Measurements from ENCODE around the gene KRTAP1-4. TPM values are rescaled to one million over a fixed set of nuclear protein-coding genes. Genes with fewer than 3 reads are reported as not detected.
"Not testable (repeated sequence)": the region's sequence is repeated elsewhere in the genome, so short reads cannot be mapped to it uniquely, and the experiment has no call there.

KRTAP1-4 gene
- total and polyA plus RNA-seq, 7 experiments from 2014 or later: not detected

GRCh38 chr17:40999563-40999962 lies 30.4 kb downstream of the KRTAP1-4 start, which contains the start of gene KRTAP3-2:
TSS of gene KRTAP3-2 (minus strand) at chr17:40999906. CDS start at chr17:40999853, 53 bp downstream.
- H3K36me3 ChIP-seq (ENCODE audit: control insufficient read depth in 2 of 3, insufficient read depth in 3 of 3, low read length in 3 of 3); DNase-seq; POLR2A ChIA-PET; H3K4me3 Mint-ChIP-seq; H3K36me3 Mint-ChIP-seq; H3K27ac ChIP-seq (ENCODE audit: low read depth, low read length); H3K4me1 Mint-ChIP-seq; H3K27me3 ChIP-seq (ENCODE audit: control insufficient read depth in 2 of 2, insufficient read depth in 2 of 2, low read length in 2 of 2); intact Hi-C loops (cut with micrococcal nuclease); ATAC-seq; H3K9me3 ChIP-seq (ENCODE audit: control insufficient read depth in 2 of 3, low read length in 3 of 3); CTCF ChIA-PET; H3K27ac Mint-ChIP-seq; H3K4me1 ChIP-seq (ENCODE audit: control insufficient read depth in 2 of 2, insufficient read depth in 2 of 2, low read length in 2 of 2); H3K4me3 ChIP-seq (ENCODE audit: low read length); H3K9me3 Mint-ChIP-seq: not testable (repeated sequence)
- peaks cover 18 to 40% (median 36%) of the 10 kb centered on the region in 5 donors for H3K27me3 Mint-ChIP-seq

DNA sequence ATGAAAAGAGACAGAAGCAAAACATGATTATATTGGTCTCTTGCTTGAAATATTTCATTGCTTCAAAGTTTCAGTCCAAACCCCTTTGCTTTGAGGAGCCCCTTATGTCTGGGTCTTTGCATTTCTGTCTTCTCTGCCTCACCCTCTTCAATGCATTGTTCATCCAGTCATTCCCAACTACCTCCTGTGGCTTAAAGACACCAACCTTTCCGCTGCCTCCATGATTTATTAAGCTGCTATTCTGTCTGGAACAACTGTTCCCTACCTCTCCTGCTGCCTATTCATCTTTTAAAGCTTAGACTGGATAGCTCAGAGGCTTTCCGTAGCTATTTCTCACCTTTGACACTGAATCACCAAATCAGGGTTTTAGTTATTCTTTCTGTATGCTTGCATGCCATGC lies 32.6 kb downstream of the KRTAP1-4 start:
- H3K4me3 ChIP-seq (ENCODE audit: low read length): no peak overlapping the region
- peaks cover 22 to 53% (median 48%) of the 10 kb centered on the region in 5 donors for H3K27me3 Mint-ChIP-seq
- H3K27ac ChIP-seq (ENCODE audit: low read depth, low read length): no peak overlapping the region
- no peaks in the 10 kb centered on the region for H3K9me3 ChIP-seq (ENCODE audit: control insufficient read depth in 2 of 3, low read length in 3 of 3)
- H3K4me3 Mint-ChIP-seq: no peak overlapping the region
- peaks cover 0 to 3% (median 0%) of the 10 kb centered on the region in 5 donors for H3K36me3 Mint-ChIP-seq
- H3K4me1 Mint-ChIP-seq: no peaks in the 10 kb centered on the region
- intact Hi-C loops (cut with micrococcal nuclease): no loop called here
- H3K4me1 ChIP-seq (ENCODE audit: control insufficient read depth in 2 of 2, insufficient read depth in 2 of 2, low read length in 2 of 2): no peaks in the 10 kb centered on the region
- POLR2A ChIA-PET: no interaction called here
- DNase-seq (no peak), ATAC-seq (no peak)
- CTCF ChIA-PET: no interaction called here
- H3K36me3 ChIP-seq (ENCODE audit: control insufficient read depth in 2 of 3, insufficient read depth in 3 of 3, low read length in 3 of 3): no peaks in the 10 kb centered on the region
- peaks cover 0 to 1% (median 0%) of the 10 kb centered on the region in 11 donors for H3K9me3 Mint-ChIP-seq
- no peak overlapping the region for H3K27ac Mint-ChIP-seq
- peaks cover 0 to 4% of the 10 kb centered on the region in 2 donors for H3K27me3 ChIP-seq (ENCODE audit: control insufficient read depth in 2 of 2, insufficient read depth in 2 of 2, low read length in 2 of 2)

GRCh38 chr17:40996829-40997228 lies 33.2 kb downstream of the KRTAP1-4 start:
- no peak for DNase-seq
- no peaks in the 10 kb centered on the region for H3K4me1 Mint-ChIP-seq
- Histone ChIP-seq H3K27ac (ENCODE audit: low read depth, low read length) (no peak overlapping the region), H3K4me3 (ENCODE audit: low read length) (no peak overlapping the region), H3K27me3 (ENCODE audit: control insufficient read depth in 2 of 2, insufficient read depth in 2 of 2, low read length in 2 of 2) (peaks cover 0 to 4% of the 10 kb centered on the region in 2 donors), H3K4me1 (ENCODE audit: control insufficient read depth in 2 of 2, insufficient read depth in 2 of 2, low read length in 2 of 2) (no peaks in the 10 kb centered on the region), H3K9me3 (ENCODE audit: control insufficient read depth in 2 of 3, low read length in 3 of 3) (no peaks in the 10 kb centered on the region), H3K36me3 (ENCODE audit: control insufficient read depth in 2 of 3, insufficient read depth in 3 of 3, low read length in 3 of 3) (no peaks in the 10 kb centered on the region)
- H3K27me3 Mint-ChIP-seq: peaks cover 25 to 58% (median 51%) of the 10 kb centered on the region in 5 donors
- ChIA-PET CTCF (no interaction called here), POLR2A (no interaction called here)
- peaks cover 0 to 1% (median 0%) of the 10 kb centered on the region in 11 donors for H3K9me3 Mint-ChIP-seq
- H3K36me3 Mint-ChIP-seq: peaks cover 0 to 6% (median 0%) of the 10 kb centered on the region in 5 donors
- intact Hi-C loops (cut with micrococcal nuclease): no loop called here
- H3K27ac Mint-ChIP-seq: no peak overlapping the region
- ATAC-seq: no peak
- H3K4me3 Mint-ChIP-seq: no peak overlapping the region

GRCh38 chr17:40995116-40995515 lies 34.9 kb downstream of the KRTAP1-4 start:
- CTCF ChIA-PET: no interaction called here
- Mint-ChIP-seq H3K9me3 (peaks cover 0 to 2% (median 0%) of the 10 kb centered on the region in 11 donors), H3K36me3 (peaks cover 0 to 6% (median 0%) of the 10 kb centered on the region in 5 donors), H3K27me3 (peaks cover 25 to 61% (median 56%) of the 10 kb centered on the region in 5 donors), H3K4me1 (no peaks in the 10 kb centered on the region), H3K4me3 (no peak overlapping the region), H3K27ac (no peak overlapping the region)
- DNase-seq (no peak), ATAC-seq (no peak)
- Histone ChIP-seq H3K36me3 (ENCODE audit: control insufficient read depth in 2 of 3, insufficient read depth in 3 of 3, low read length in 3 of 3) (no peaks in the 10 kb centered on the region), H3K9me3 (ENCODE audit: control insufficient read depth in 2 of 3, low read length in 3 of 3) (no peaks in the 10 kb centered on the region), H3K27me3 (ENCODE audit: control insufficient read depth in 2 of 2, insufficient read depth in 2 of 2, low read length in 2 of 2) (peaks cover 0 to 4% of the 10 kb centered on the region in 2 donors), H3K27ac (ENCODE audit: low read depth, low read length) (no peak overlapping the region), H3K4me1 (ENCODE audit: control insufficient read depth in 2 of 2, insufficient read depth in 2 of 2, low read length in 2 of 2) (no peaks in the 10 kb centered on the region), H3K4me3 (ENCODE audit: low read length) (no peak overlapping the region)
- intact Hi-C loops (cut with micrococcal nuclease): no loop called here
- POLR2A ChIA-PET: no interaction called here

DNA sequence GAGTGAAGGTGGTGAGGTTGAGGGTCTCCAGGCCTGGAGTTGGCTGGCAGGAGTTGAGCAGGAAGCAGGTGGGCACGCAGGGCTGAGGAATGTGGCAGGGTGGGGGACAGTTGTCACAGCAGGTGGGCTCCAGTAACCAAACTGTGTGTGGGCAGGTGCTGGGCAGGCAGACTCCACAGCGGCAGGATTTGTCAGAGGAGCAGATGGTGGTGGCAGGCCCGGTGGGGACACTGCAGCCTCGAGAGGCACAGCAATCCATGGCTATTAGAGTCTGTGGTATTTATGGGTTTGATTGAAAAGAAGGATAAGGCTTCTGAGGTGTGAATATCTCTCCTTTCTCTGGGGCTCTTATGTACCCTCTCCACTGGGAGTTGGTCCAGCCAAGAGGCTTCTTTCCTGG lies 36.2 kb downstream of the KRTAP1-4 start, which contains the start of gene KRTAP3-3:
Gene KRTAP3-3, minus strand, starts transcription at position 326 of the 400 bp plus-strand sequence. Its CDS starts 67 bp downstream, at position 259.
- Mint-ChIP-seq H3K4me3 (no peak within 1 kb of the TSS), H3K36me3 (peaks cover 0 to 6% (median 0%) of the 10 kb centered on the region in 5 donors), H3K27ac (no peak within 1 kb of the TSS), H3K27me3 (peaks cover 23 to 57% (median 53%) of the 10 kb centered on the region in 5 donors), H3K9me3 (peaks cover 0 to 2% (median 0%) of the 10 kb centered on the region in 11 donors), H3K4me1 (no peaks in the 10 kb centered on the region)
- H3K4me3 ChIP-seq (ENCODE audit: low read length): no peak within 1 kb of the TSS
- no peak within 1 kb of the TSS for H3K27ac ChIP-seq (ENCODE audit: low read depth, low read length)
- intact Hi-C loops (cut with micrococcal nuclease): no loop called here
- POLR2A ChIA-PET: no interaction called here
- peaks cover 0 to 4% of the 10 kb centered on the region in 2 donors for H3K27me3 ChIP-seq (ENCODE audit: control insufficient read depth in 2 of 2, insufficient read depth in 2 of 2, low read length in 2 of 2)
- H3K36me3 ChIP-seq (ENCODE audit: control insufficient read depth in 2 of 3, insufficient read depth in 3 of 3, low read length in 3 of 3): no peaks in the 10 kb centered on the region
- ATAC-seq (no peak), DNase-seq (no peak)
- H3K9me3 ChIP-seq (ENCODE audit: control insufficient read depth in 2 of 3, low read length in 3 of 3): no peaks in the 10 kb centered on the region
- no peaks in the 10 kb centered on the region for H3K4me1 ChIP-seq (ENCODE audit: control insufficient read depth in 2 of 2, insufficient read depth in 2 of 2, low read length in 2 of 2)
- CTCF ChIA-PET: no interaction called here

- Mint-ChIP-seq H3K27ac (no peak overlapping the region), H3K9me3 (peaks cover 0 to 2% (median 0%) of the 10 kb centered on the region in 11 donors), H3K27me3 (peaks cover 19 to 57% (median 47%) of the 10 kb centered on the region in 5 donors), H3K4me1 (no peaks in the 10 kb centered on the region), H3K36me3 (peaks cover 0 to 6% (median 0%) of the 10 kb centered on the region in 5 donors), H3K4me3 (no peak overlapping the region)
- Histone ChIP-seq H3K9me3 (ENCODE audit: control insufficient read depth in 2 of 3, low read length in 3 of 3) (no peaks in the 10 kb centered on the region), H3K27ac (ENCODE audit: low read depth, low read length) (no peak overlapping the region), H3K4me3 (ENCODE audit: low read length) (no peak overlapping the region), H3K27me3 (ENCODE audit: control insufficient read depth in 2 of 2, insufficient read depth in 2 of 2, low read length in 2 of 2) (peaks cover 0 to 4% of the 10 kb centered on the region in 2 donors), H3K36me3 (ENCODE audit: control insufficient read depth in 2 of 3, insufficient read depth in 3 of 3, low read length in 3 of 3) (no peaks in the 10 kb centered on the region), H3K4me1 (ENCODE audit: control insufficient read depth in 2 of 2, insufficient read depth in 2 of 2, low read length in 2 of 2) (no peaks in the 10 kb centered on the region)
- ATAC-seq: no peak
- ChIA-PET POLR2A (no interaction called here), CTCF (interaction anchor here (0.7 kb wide), 1 partner anchor 58 kb away, joined by 3 read pairs; no protein-coding TSS in a partner anchor)
- intact Hi-C loops (cut with micrococcal nuclease): no loop called here
- DNase-seq: no peak
These were observed 36.9 kb downstream of the KRTAP1-4 start for GRCh38 chr17:40993084-40993483.

- no peak for ATAC-seq
- Mint-ChIP-seq H3K4me3 (no peak overlapping the region), H3K4me1 (no peaks in the 10 kb centered on the region), H3K27ac (no peak overlapping the region), H3K27me3 (peaks cover 19 to 53% (median 45%) of the 10 kb centered on the region in 5 donors), H3K36me3 (peaks cover 0 to 6% (median 0%) of the 10 kb centered on the region in 5 donors), H3K9me3 (peaks cover 0 to 2% (median 0%) of the 10 kb centered on the region in 11 donors)
- Histone ChIP-seq H3K4me1 (ENCODE audit: control insufficient read depth in 2 of 2, insufficient read depth in 2 of 2, low read length in 2 of 2) (no peaks in the 10 kb centered on the region), H3K4me3 (ENCODE audit: low read length) (no peak overlapping the region), H3K36me3 (ENCODE audit: control insufficient read depth in 2 of 3, insufficient read depth in 3 of 3, low read length in 3 of 3) (no peaks in the 10 kb centered on the region), H3K27me3 (ENCODE audit: control insufficient read depth in 2 of 2, insufficient read depth in 2 of 2, low read length in 2 of 2) (peaks cover 0 to 4% of the 10 kb centered on the region in 2 donors), H3K27ac (ENCODE audit: low read depth, low read length) (no peak overlapping the region), H3K9me3 (ENCODE audit: control insufficient read depth in 2 of 3, low read length in 3 of 3) (no peaks in the 10 kb centered on the region)
- ChIA-PET CTCF (interaction anchor here (0.7 kb wide), 1 partner anchor 58 kb away, joined by 3 read pairs; no protein-coding TSS in a partner anchor), POLR2A (no interaction called here)
- DNase-seq: no peak
- intact Hi-C loops (cut with micrococcal nuclease): no loop called here
These were observed 37.3 kb downstream of the KRTAP1-4 start for GRCh38 chr17:40992666-40993065.
